K562 (cell line): ENCODE data around the gene RBM20. TPM values are rescaled to one million over a fixed set of nuclear protein-coding genes. Genes with fewer than 3 reads are reported as not detected.

ENCODE experiments used
- ATAC-seq: fragments of 200-7000 bp; cut with Tn5 transposase; 3 replicates; pipeline ENCODE4 v1.9.1; 2020; ENCODE audit warnings: moderate library complexity
- BruUV-seq: library from RNA; stranded (reverse); fragments of 400-500 nt; replicated peaks from 2 replicates; lab custom pipeline; 2021; lab: Mats Ljungman, UMichigan
- CTCF ChIA-PET: fragments of 300-600 bp; formaldehyde crosslinking; extraction: SDS; loops from one replicate; lab custom pipeline; 2021; ENCODE audit warnings: low intra/inter-chr PET ratio; lab: Yijun Ruan, JAX
- POLR2A ChIA-PET: fragments of 300-600, 350-650 bp; sonication (Branson Sonifier 250); formaldehyde crosslinking; extraction: SDS; loops from one replicate; lab custom pipeline; 2021; ENCODE audit warnings: antibody characterized with exemption, inconsistent platforms; lab: Yijun Ruan, JAX
- DNase-seq, 4 experiments: peaks; one replicate each; pipeline versions ENCODE4 v3.0.0 to v3.0.0-alpha.2; 2011 to 2018; ENCODE audit warnings: low spot score in 3 of 4, mixed read lengths in 3 of 4; ENCODE audit errors: extremely low read depth in 1 of 4
- FAIRE-seq: peaks from 2 replicates; lab custom pipeline; 2011; peaks lifted over from hg19 to GRCh38; lab: Jason Lieb, UNC
- H2AFZ ChIP-seq: 2 replicates; pipeline ENCODE4 v1.6.0; 2011; ENCODE audit warnings: low read depth, low read length, control low read depth, inconsistent platforms
- H3K27ac ChIP-seq: fragments of 200-600 bp; 3 replicates; pipeline ENCODE4 v1.8.0; 2011; ENCODE audit warnings: low read depth, mild to moderate bottlenecking, control low read depth, inconsistent platforms, low read length, moderate library complexity, mixed read lengths; ENCODE audit errors: extremely low read depth
- H3K27me3 ChIP-seq, 2 experiments: fragments of 300-600 bp in 1 of 2; 2 replicates in 1 of 2; 3 replicates in 1 of 2; pipeline versions ENCODE4 v1.6.0 to v1.8.0; 2011; ENCODE audit warnings: inconsistent platforms in 2 of 2, low read length in 2 of 2, mild to moderate bottlenecking in 1 of 2, mixed read lengths in 1 of 2, moderate library complexity in 1 of 2; ENCODE audit not compliant: control insufficient read depth in 2 of 2, insufficient read depth in 2 of 2
- H3K36me3 ChIP-seq: fragments of 300-600 bp; 3 replicates; pipeline ENCODE4 v1.8.0; 2011; ENCODE audit warnings: mild to moderate bottlenecking, low read length, inconsistent platforms; ENCODE audit not compliant: control insufficient read depth, insufficient read depth
- H3K4me1 ChIP-seq, 2 experiments: fragments of 200-600 bp in 1 of 2; replicated peaks in 1 of 2; 2 replicates in 1 of 2; 3 replicates in 1 of 2; pipeline versions ENCODE4 v1.5.1 to v1.8.0; 2011; ENCODE audit warnings: inconsistent platforms in 2 of 2, low read length in 2 of 2, mild to moderate bottlenecking in 1 of 2, mixed read lengths in 1 of 2, moderate library complexity in 1 of 2; ENCODE audit not compliant: control insufficient read depth in 2 of 2, insufficient read depth in 2 of 2
- H3K4me2 ChIP-seq: 2 replicates; pipeline ENCODE4 v1.6.1; 2011; ENCODE audit warnings: low read length, control low read depth, inconsistent platforms, mixed read lengths; ENCODE audit not compliant: insufficient read depth
- H3K4me3 ChIP-seq: fragments of 200-600 bp; sonication (generic), shearing (Covaris generic); 2 replicates; pipeline ENCODE4 v1.5.1; 2016; ENCODE audit warnings: control low read depth, inconsistent platforms
- H3K79me2 ChIP-seq: fragments of 200-600 bp; 3 replicates; pipeline ENCODE4 v1.8.0; 2011; ENCODE audit warnings: low read length, inconsistent platforms; ENCODE audit not compliant: control insufficient read depth, insufficient read depth
- H3K9ac ChIP-seq, 2 experiments: 2 replicates each; pipeline versions ENCODE4 v1.6.0 to v1.6.1; 2011; ENCODE audit warnings: low read depth in 2 of 2, low read length in 2 of 2, control low read depth in 1 of 2, inconsistent platforms in 1 of 2, mild to moderate bottlenecking in 1 of 2, mixed read lengths in 1 of 2; ENCODE audit not compliant: insufficient read depth in 1 of 2
- H3K9me1 ChIP-seq: one replicate; pipeline ENCODE4 v1.6.0; 2011; ENCODE audit warnings: inconsistent platforms, mild to moderate bottlenecking, low read length, moderate library complexity; ENCODE audit not compliant: control insufficient read depth, insufficient read depth
- H3K9me3 ChIP-seq: replicated peaks from 2 replicates; pipeline ENCODE4 v1.5.1; 2011; ENCODE audit warnings: low read depth, low read length, inconsistent platforms; ENCODE audit not compliant: control insufficient read depth, insufficient read depth
- H4K20me1 ChIP-seq: replicated peaks from 2 replicates; pipeline ENCODE4 v1.6.1; 2011; ENCODE audit warnings: low read length, inconsistent platforms, mixed read lengths; ENCODE audit not compliant: control insufficient read depth, insufficient read depth
- DPF2 ChIP-seq: fragments of 450-650 bp; IDR thresholded peaks from 2 replicates; pipeline ENCODE4 v1.6.1; 2016
- EP300 ChIP-seq: IDR thresholded peaks from 2 replicates; pipeline ENCODE4 v1.6.1; 2012; ENCODE audit warnings: low read length, improper control_type of control experiment
- FOXM1 ChIP-seq, 2 experiments: fragments of 450-650 bp in 1 of 2; sonication (generic) in 1 of 2; formaldehyde crosslinking in 1 of 2; IDR thresholded peaks; 2 replicates each; pipeline versions ENCODE4 v1.6.1 to v1.9.0; 2017 to 2022; ENCODE audit warnings: low read depth in 2 of 2, mild to moderate bottlenecking in 2 of 2, missing genetic modification reagents in 1 of 2, moderate library complexity in 1 of 2
- JUN ChIP-seq, 2 experiments: sonication (generic) in 1 of 2; formaldehyde crosslinking in 1 of 2; IDR thresholded peaks; 2 replicates each; pipeline versions ENCODE4 v1.6.1 to v1.8.0; 2012 to 2022; ENCODE audit warnings: borderline replicate concordance in 2 of 2, mild to moderate bottlenecking in 2 of 2, improper control_type of control experiment in 1 of 2, low read depth in 1 of 2, low read length in 1 of 2, missing genetic modification reagents in 1 of 2
- MYC ChIP-seq, 2 experiments: fragments of 250-450 bp in 1 of 2; sonication (Bioruptor Pico) in 1 of 2; IDR thresholded peaks; 2 replicates each; pipeline versions ENCODE4 v1.5.1 to v1.6.1; 2012 to 2021; ENCODE audit warnings: low read depth in 2 of 2, borderline replicate concordance in 1 of 2, improper control_type of control experiment in 1 of 2, low read length in 1 of 2, mild to moderate bottlenecking in 1 of 2, moderate library complexity in 1 of 2
- NR2C2 ChIP-seq, 2 experiments: fragments of 200-800 bp in 1 of 2; sonication (Bioruptor generic) in 1 of 2; sonication (generic) in 1 of 2; formaldehyde crosslinking in 1 of 2; IDR thresholded peaks; 2 replicates each; pipeline versions ENCODE4 v1.6.1 to v1.8.0; 2016 to 2022; ENCODE audit warnings: mild to moderate bottlenecking in 1 of 2, missing compliant biosample characterization in 1 of 2, missing genetic modification characterization in 1 of 2, missing genetic modification reagents in 1 of 2
- RAD51 ChIP-seq: fragments of 450-650 bp; IDR thresholded peaks from 2 replicates; pipeline ENCODE4 v1.7.1; 2016; ENCODE audit warnings: low read depth, mild to moderate bottlenecking, borderline replicate concordance
- RBFOX2 ChIP-seq: fragments of 200-400 bp; formaldehyde crosslinking; IDR thresholded peaks from 2 replicates; pipeline ENCODE4 v1.6.1; 2017; ENCODE audit warnings: low read depth, mild to moderate bottlenecking, low read length, moderate library complexity
- TOE1 ChIP-seq, 2 experiments: fragments of 450-650 bp in 1 of 2; sonication (generic) in 1 of 2; formaldehyde crosslinking in 1 of 2; IDR thresholded peaks; 2 replicates each; pipeline versions ENCODE4 v1.7.1 to v1.8.0; 2016 to 2022; ENCODE audit warnings: borderline replicate concordance in 2 of 2, mild to moderate bottlenecking in 2 of 2, antibody characterized with exemption in 1 of 2, inconsistent platforms in 1 of 2, low read depth in 1 of 2, missing genetic modification reagents in 1 of 2, moderate library complexity in 1 of 2
- ZNF316 ChIP-seq: fragments of 450-650 bp; IDR thresholded peaks from 2 replicates; pipeline ENCODE4 v1.6.1; 2016
- WGBS: fragments of 100-300 bp; shearing (Covaris generic); methylation state at CpG from one replicate; pipeline ENCODE4 v1.1.6; 2016; ENCODE audit warnings: low coverage, mixed read lengths; ENCODE audit not compliant: insufficient coverage; ENCODE audit errors: missing lambda C conversion rate; 5-methylcytosine and 5-hydroxymethylcytosine counted together
- in situ Hi-C: fragments of 300-500 bp; cut with MboI; formaldehyde crosslinking; loops from 4 replicates; pipeline ENCODE4 v1.15.0; 2018; ENCODE audit warnings: inconsistent platforms, mixed read lengths
- intact Hi-C: fragments of 100-400 bp; cut with micrococcal nuclease; formaldehyde crosslinking; loops from 2 replicates; pipeline ENCODE4 v1.14.2; 2022
- polyA plus RNA-seq, 8 experiments: library from polyadenylated mRNA; depleted of rRNA in 4 of 8; stranded (reverse) in 5 of 8; unstranded in 3 of 8; fragments of >200 nt; fragmentation: Nextera tagmentation in 2 of 8; fragmentation: Illumina TruSeq in 1 of 8; extraction: Ambion mirVana in 2 of 8; extraction: Trizol in 1 of 8; gene quantifications; 2 replicates each; pipeline versions ENCODE4 v1.2.1 to v1.2.3, GENCODE V29; 2011 to 2014; ENCODE audit warnings: inconsistent platforms in 1 of 8, missing spikeins in 1 of 8
- total RNA-seq, 7 experiments: library from RNA; depleted of rRNA in 6 of 7; stranded (reverse); fragments of >200 nt in 6 of 7; fragmentation: Illumina TruSeq in 2 of 7; extraction: Trizol in 2 of 7; gene quantifications; 2 replicates each; pipeline versions ENCODE4 v1.2.1 to v1.2.3, GENCODE V29; 2011 to 2021; ENCODE audit warnings: low replicate concordance in 1 of 7
- TF ChIP-seq, protein P1 (sequence below): IDR thresholded peaks from 2 replicates; pipeline ENCODE4 v1.6.1; 2014; ENCODE audit warnings: antibody characterized with exemption
- TF ChIP-seq, protein P2 (sequence below): fragments of 250-450 bp; sonication (Bioruptor Pico); IDR thresholded peaks from 2 replicates; pipeline ENCODE4 v1.4.0; 2020; ENCODE audit warnings: mild to moderate bottlenecking
- TF ChIP-seq, protein P3 (sequence below): fragments of 250-450 bp; sonication (Bioruptor Pico); IDR thresholded peaks from 2 replicates; pipeline ENCODE4 v1.4.0; 2020; ENCODE audit warnings: mild to moderate bottlenecking, moderate library complexity

RBM20 gene
- total and polyA plus RNA-seq, 9 of the 15 experiments (the other 6 are each of a cell fraction or from before 2014, with no cell fraction given), result 0.63 to 5.7 (median 3.2) TPM

DNA sequence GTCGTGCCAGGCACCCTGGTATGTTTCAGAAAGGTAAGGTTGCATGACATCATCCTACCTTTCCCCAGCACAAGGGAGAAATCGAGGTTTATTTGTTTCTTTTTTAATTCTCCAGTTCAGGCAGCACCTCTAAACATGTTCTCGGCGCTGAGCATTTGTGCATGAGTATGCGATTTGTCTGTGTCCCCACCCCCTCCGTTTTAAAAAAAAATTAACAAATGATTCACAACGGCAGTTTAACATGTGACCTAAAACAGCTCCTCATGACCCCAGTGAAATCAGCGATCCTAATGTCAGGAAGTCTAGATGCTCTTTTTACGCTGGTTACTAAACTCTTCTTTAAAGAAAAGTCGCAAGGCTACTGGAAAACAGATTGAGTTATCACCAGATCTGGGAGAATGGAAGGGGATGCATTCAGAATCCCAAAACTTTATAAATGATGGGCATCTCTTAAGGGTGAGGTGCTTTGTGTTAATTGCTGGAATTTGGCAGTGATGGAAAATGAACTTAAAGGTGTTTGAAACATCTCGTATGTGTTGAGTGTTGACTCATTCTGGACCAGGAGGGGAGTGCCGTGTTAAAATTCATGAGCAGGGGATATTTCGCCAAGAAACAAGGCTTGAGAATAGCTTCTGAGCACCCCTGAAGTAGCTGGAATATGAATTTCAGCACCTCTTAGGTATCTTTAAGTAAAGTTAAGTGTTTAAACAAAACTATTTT is 120.8 kb downstream of the RBM20 start:
- BruUV-seq, result no TSS peak
- Histone ChIP-seq H3K9me1 (no peaks in the 10 kb centered on the region), H3K27me3 (no peaks in the 10 kb centered on the region), H4K20me1 (no peaks in the 10 kb centered on the region), H3K36me3 (no peaks in the 10 kb centered on the region), H3K79me2 (peaks cover 9% of the 10 kb centered on the region; the same call in 1 of the 3 replicates), H3K4me3 (no peak overlapping the region), H3K9ac (peak overlapping the region in 1 of 2 experiments; percentile 54; a peak in 1 of 4 replicates), H3K4me2 (peak overlapping the region; percentile 50), H3K4me1 (peaks cover 5 to 23% of the 10 kb centered on the region in 2 experiments; a peak in 3 of 5 replicates), H3K27ac (peak overlapping the region; percentile 68), H2AFZ (peak overlapping the region; percentile 52), H3K9me3 (no peaks in the 10 kb centered on the region)
- FAIRE-seq (no peak), DNase-seq (peak; percentile 17 to 52 (median 23)), ATAC-seq (peak; percentile 79)
- CTCF ChIA-PET, result interaction anchor here (0.6 kb wide), 1 partner anchor 418 kb away, joined by 5 read pairs; no protein-coding TSS in a partner anchor
- 11% methylated on average over 13 of the region's 13 CpGs for WGBS
- in situ Hi-C loops (no loop called here), intact Hi-C loops (no loop called here)
- POLR2A ChIA-PET, result interaction anchor here (0.8 to 1.4 kb wide), 2 partner anchors 9 to 116 kb away, joined by 3 to 4 read pairs; no protein-coding TSS in a partner anchor
- TF ChIP-seq NR2C2 (CRISPR knock-in tag; IDR thresholded peaks at IDR 0.05) (no peak), NR2C2 (tag; IDR thresholded peaks at IDR 0.05) (peak; percentile 72), MYC (IDR thresholded peaks at IDR 0.05; ENCODE audit: low read depth, low read length) (0 out of 2 replicates have a peak, but pooled peaks have one; percentile 15), MYC (CRISPR knock-in tag; IDR thresholded peaks at IDR 0.05; ENCODE audit: borderline replicate concordance, low read depth) (no peak), FOXM1 (IDR thresholded peaks at IDR 0.05; ENCODE audit: low read depth) (peak; percentile 77), FOXM1 (CRISPR knock-in tag; IDR thresholded peaks at IDR 0.05; ENCODE audit: low read depth) (no peak), JUN (IDR thresholded peaks at IDR 0.05; ENCODE audit: borderline replicate concordance, low read depth, low read length) (no peak; the same call in 1 of the 2 replicates), JUN (CRISPR knock-in tag; IDR thresholded peaks at IDR 0.05; ENCODE audit: borderline replicate concordance) (no peak), DPF2 (0 out of 2 replicates have a peak, but pooled peaks have one; percentile 19), RAD51 (peak; percentile 64; the same call in 1 of the 2 replicates), ZNF316 (peak; percentile 61; the same call in 1 of the 2 replicates), EP300 (peak; percentile 48; the same call in 1 of the 2 replicates), RBFOX2 (peak; percentile 48; the same call in 1 of the 2 replicates), TOE1 (IDR thresholded peaks at IDR 0.05; ENCODE audit: borderline replicate concordance) (peak; percentile 50; the same call in 1 of the 2 replicates), TOE1 (CRISPR knock-in tag; IDR thresholded peaks at IDR 0.05; ENCODE audit: borderline replicate concordance, low read depth) (no peak)
- TF ChIP-seq, protein P1, sequence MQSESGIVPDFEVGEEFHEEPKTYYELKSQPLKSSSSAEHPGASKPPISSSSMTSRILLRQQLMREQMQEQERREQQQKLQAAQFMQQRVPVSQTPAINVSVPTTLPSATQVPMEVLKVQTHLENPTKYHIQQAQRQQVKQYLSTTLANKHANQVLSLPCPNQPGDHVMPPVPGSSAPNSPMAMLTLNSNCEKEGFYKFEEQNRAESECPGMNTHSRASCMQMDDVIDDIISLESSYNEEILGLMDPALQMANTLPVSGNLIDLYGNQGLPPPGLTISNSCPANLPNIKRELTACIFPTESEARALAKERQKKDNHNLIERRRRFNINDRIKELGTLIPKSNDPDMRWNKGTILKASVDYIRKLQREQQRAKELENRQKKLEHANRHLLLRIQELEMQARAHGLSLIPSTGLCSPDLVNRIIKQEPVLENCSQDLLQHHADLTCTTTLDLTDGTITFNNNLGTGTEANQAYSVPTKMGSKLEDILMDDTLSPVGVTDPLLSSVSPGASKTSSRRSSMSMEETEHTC, result peak; percentile 20; the same call in 1 of the 2 replicates
- TF ChIP-seq, protein P2, sequence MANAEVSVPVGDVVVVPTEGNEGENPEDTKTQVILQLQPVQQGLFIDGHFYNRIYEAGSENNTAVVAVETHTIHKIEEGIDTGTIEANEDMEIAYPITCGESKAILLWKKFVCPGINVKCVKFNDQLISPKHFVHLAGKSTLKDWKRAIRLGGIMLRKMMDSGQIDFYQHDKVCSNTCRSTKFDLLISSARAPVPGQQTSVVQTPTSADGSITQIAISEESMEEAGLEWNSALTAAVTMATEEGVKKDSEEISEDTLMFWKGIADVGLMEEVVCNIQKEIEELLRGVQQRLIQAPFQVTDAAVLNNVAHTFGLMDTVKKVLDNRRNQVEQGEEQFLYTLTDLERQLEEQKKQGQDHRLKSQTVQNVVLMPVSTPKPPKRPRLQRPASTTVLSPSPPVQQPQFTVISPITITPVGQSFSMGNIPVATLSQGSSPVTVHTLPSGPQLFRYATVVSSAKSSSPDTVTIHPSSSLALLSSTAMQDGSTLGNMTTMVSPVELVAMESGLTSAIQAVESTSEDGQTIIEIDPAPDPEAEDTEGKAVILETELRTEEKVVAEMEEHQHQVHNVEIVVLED (CRISPR knock-in tag), result no peak
- TF ChIP-seq, protein P3, sequence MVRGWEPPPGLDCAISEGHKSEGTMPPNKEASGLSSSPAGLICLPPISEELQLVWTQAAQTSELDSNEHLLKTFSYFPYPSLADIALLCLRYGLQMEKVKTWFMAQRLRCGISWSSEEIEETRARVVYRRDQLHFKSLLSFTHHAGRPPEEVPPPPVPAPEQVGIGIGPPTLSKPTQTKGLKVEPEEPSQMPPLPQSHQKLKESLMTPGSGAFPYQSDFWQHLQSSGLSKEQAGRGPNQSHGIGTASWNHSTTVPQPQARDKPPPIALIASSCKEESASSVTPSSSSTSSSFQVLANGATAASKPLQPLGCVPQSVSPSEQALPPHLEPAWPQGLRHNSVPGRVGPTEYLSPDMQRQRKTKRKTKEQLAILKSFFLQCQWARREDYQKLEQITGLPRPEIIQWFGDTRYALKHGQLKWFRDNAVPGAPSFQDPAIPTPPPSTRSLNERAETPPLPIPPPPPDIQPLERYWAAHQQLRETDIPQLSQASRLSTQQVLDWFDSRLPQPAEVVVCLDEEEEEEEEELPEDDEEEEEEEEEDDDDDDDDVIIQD (CRISPR knock-in tag), result no peak
